Activated CD8-positive, alpha-beta memory T cell treated with anti-CD3 and anti-CD28 coated beads for 36 hours (primary cell): ENCODE results near the gene DNTT. TPM values are rescaled to one million over a fixed set of nuclear protein-coding genes. Genes with fewer than 3 reads are reported as not detected.
"Not testable (repeated sequence)": the region's sequence is repeated elsewhere in the genome, so short reads cannot be mapped to it uniquely, and the experiment has no call there.

Experiments used
- CTCF ChIA-PET: fragments of 350-600 bp; sonication (Branson Sonifier 250); formaldehyde crosslinking; loops from one replicate; lab custom pipeline; 2021; ENCODE audit warnings: antibody characterized with exemption; lab: Charles Lee
- POLR2A ChIA-PET: fragments of 350-600 bp; sonication (Branson Sonifier 250); formaldehyde crosslinking; loops from one replicate; lab custom pipeline; 2021; ENCODE audit warnings: antibody characterized with exemption; lab: Charles Lee
- total RNA-seq, 2 experiments: library from RNA; stranded (reverse); gene quantifications; one replicate each; pipeline ENCODE4 v1.2.3, GENCODE V29; 2021

DNTT gene
- total RNA-seq, 2 experiments from 2014 or later, result not detected

DNA sequence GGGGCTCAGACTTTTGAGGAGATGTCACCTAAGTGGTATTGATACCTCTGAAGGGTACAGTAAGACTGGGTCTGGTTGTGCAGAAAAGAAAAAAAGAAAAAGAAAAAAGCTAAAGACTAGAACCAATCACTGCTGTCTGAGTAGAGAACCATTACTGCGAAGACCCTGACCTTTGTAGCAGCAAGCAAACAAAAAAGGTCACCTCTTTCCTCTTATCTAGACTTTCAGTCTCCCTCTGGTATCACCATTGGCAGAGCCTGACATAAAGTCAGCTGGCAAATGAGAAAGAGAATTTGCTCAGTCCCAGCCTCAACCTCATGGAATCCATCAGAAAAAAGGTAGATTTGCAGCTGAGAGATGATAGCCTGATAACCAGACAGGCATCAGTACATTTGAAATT, 2.6 kb upstream of the DNTT start:
- CTCF ChIA-PET, result interaction anchor here (0.6 kb wide), 1 partner anchor 550 kb away, joined by 3 read pairs; no protein-coding TSS in a partner anchor
- POLR2A ChIA-PET, result no interaction called here

DNA sequence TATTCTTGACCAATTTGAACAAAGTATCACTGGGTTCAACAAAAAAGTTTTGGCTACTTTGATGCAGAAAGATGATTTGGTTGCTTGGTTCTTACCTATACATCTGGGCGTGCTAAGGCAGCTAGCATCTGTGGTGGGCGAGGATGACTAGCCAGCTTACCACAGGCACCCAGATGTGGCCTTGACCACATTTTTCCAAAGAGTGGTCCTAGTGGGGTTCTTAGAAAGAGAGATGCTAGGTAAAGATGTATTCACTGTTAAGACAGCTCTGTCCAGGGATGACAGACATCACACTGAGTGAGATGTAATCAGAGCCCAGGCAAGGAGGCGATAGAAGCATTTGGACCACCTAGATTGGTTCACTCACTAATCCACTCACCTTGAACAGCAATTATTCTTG, 785 bp downstream of the DNTT start:
- CTCF ChIA-PET, result no interaction called here
- POLR2A ChIA-PET, result no interaction called here

- POLR2A ChIA-PET, result no interaction called here
- CTCF ChIA-PET, result no interaction called here
Measured at GRCh38 chr10:96306516-96306915, 2.3 kb downstream of the DNTT start.

DNA sequence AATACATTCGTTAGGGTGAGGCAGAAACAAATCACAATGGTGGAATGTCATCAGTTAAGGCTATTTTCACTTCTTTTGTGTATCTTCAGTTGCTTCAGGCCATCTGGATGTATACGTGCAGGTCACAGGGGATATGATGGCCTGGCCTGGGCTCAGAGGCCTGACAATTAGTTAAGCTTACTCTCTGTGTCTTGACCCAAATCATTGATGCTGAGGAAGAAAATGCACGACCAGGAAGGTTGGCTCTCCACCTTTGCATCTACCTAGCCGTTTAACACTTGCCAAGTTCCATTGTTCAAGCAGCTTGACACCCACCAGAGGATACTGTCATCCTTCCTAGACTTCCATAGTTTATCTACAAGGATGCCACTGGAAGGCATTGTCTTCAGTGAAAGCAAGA, 4.6 kb downstream of the DNTT start:
- CTCF ChIA-PET, POLR2A ChIA-PET: not testable (repeated sequence)

DNA sequence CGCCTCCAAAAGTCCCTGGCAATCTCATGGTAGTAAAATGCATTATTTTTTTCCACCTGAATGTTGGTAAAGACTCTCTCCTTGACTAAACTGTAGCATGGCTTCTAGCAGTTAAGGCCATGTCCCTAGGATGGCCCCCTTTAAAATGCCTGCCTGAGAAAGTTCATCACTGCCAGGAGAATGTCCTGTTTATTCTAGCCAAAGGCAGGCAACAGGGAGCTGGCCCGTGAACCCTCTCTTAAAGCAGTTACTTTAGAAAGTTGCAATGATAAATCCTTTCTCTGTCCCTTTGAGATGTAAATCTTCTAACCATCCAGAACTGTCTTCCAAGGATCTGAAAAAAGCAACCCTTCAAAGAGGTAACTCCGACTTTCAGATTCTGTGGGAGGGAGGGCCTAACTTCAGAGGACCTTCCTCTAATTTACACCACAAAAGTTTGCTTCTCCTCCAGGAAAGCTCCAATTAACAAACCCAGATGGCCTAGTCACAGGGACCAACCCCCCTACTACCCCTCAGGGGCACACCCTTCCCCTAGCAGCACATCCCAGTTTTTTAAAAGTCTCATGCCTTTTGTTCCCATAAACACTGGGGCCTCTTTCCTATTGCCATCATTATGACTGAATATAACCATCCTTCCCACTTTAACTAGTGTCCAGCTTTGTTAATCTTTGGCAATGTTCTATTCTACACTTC, 5.5 kb downstream of the DNTT start:
- CTCF ChIA-PET, result no interaction called here
- POLR2A ChIA-PET, result no interaction called here

GRCh38 chr10:96310321-96310669, 6.1 kb downstream of the DNTT start:
- ChIA-PET POLR2A (no interaction called here), CTCF (no interaction called here)

DNA sequence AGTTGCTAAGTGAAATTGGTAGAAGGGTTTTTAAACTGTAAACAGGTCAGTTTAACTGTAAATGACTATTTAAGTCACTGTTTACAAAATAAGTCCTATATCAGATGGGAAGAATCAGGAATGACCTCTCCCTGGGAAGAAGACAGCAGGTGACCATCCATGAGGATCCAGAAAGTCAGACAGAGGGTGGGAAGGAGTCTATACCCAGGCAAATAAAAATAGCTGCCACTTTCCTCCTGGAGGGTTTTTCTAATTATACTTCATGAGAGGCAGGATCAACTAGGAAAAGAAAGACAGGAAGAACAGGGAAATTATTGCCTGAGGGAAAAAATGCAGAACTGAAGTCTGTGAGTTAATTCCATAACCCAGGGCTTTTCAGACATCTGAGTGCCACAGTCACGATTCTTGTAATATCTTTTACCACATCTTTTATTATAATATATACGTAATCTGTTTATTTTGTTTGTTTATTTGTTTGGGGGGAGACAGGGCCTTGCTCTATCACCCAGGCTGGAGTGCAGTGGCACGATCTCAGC, 7.0 kb downstream of the DNTT start:
- ChIA-PET POLR2A (no interaction called here), CTCF (interaction anchor here (0.6 kb wide), 1 partner anchor 1528 kb away, joined by 3 read pairs; no protein-coding TSS in a partner anchor)

- CTCF ChIA-PET, result no interaction called here
- POLR2A ChIA-PET, result no interaction called here
Measured at GRCh38 chr10:96313344-96313743, 9.1 kb downstream of the DNTT start.

GRCh38 chr10:96317067-96317833, 13.0 kb downstream of the DNTT start:
- POLR2A ChIA-PET, result no interaction called here
- CTCF ChIA-PET, result no interaction called here

- POLR2A ChIA-PET, result no interaction called here
- CTCF ChIA-PET, result interaction anchor here (0.7 to 1.1 kb wide), 2 partner anchors 10 to 260 kb away, joined by 3 read pairs; no protein-coding TSS in a partner anchor
Measured at GRCh38 chr10:96319754-96320474, 15.7 kb downstream of the DNTT start.

- CTCF ChIA-PET, result interaction anchor here (1.0 to 1.2 kb wide), 2 partner anchors 13 to 92 kb away, joined by 3 read pairs; no protein-coding TSS in a partner anchor
- POLR2A ChIA-PET, result no interaction called here
Measured at GRCh38 chr10:96321822-96322221, 17.6 kb downstream of the DNTT start.

DNA sequence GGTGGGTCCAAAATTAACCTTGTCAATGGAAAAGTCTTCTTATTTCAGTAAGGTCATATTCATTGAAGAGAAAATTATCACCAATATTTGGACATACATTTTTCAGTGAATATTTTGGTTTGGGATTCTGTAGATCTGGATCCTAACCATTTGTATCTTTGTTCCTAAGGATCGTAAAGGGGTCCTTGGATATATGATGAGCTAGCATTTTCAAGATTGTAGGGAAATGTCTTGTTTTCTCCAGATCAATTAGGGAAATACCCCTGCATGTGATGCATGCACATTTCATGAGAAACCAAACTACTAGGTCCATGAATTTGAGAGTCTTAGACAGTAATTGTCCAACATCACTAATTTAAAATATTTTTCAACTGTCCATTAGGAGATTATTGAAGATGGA, 18.0 kb downstream of the DNTT start:
- ChIA-PET POLR2A (no interaction called here), CTCF (interaction anchor here (1.0 to 1.2 kb wide), 2 partner anchors 12 to 93 kb away, joined by 3 read pairs; no protein-coding TSS in a partner anchor)

GRCh38 chr10:96324447-96324846, 20.2 kb downstream of the DNTT start:
- CTCF ChIA-PET, result no interaction called here
- POLR2A ChIA-PET, result no interaction called here

GRCh38 chr10:96325719-96326373, 21.6 kb downstream of the DNTT start:
- ChIA-PET CTCF (no interaction called here), POLR2A (no interaction called here)

DNA sequence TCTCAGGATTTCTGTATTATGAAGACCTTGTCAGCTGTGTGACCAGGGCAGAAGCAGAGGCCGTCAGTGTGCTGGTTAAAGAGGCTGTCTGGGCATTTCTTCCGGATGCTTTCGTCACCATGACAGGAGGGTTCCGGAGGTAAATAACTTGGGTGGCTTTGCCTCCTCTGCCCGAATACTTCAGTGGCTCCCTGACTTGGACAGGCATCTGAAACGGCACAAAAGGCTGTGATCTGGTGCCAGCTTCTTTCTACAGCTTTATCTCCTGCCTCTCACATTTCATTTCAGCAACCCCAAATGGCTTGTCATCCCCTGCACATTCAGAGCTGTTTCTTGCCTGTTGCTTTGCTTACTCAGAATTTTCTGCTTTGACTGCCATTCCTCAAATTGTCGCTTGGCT, 23.2 kb downstream of the DNTT start:
- CTCF ChIA-PET, result interaction anchor here (1.4 kb wide), 1 partner anchor 50 kb away, joined by 3 read pairs; no protein-coding TSS in a partner anchor

DNA sequence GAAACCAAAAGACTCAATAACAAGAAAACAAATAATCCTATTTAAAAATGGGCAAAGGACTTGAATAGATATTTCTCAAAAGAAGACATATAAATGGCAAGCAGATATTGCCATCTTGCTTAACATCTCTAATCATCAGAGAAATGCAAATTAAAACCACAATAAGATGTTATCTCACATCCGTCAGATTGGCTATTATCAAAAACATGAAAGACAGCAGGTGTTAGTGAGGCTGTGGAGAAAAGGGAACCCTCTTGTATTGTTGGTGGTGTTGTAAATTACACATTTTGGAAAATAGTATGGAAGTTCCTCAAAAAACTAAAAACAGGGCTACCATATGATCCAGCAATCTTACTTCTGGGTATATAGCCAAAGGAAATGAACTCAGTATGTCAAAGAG, 28.9 kb downstream of the DNTT start:
- ChIA-PET CTCF (no interaction called here), POLR2A (no interaction called here)

More for the DNA sequence above, 23.2 kb downstream of the DNTT start:
- POLR2A ChIA-PET, result no interaction called here

- CTCF ChIA-PET, result interaction anchor here (0.8 to 1.1 kb wide), 2 partner anchors 12 to 13 kb away, joined by 3 read pairs; no protein-coding TSS in a partner anchor
- POLR2A ChIA-PET, result no interaction called here
Measured at GRCh38 chr10:96334616-96335526, 30.6 kb downstream of the DNTT start.

DNA sequence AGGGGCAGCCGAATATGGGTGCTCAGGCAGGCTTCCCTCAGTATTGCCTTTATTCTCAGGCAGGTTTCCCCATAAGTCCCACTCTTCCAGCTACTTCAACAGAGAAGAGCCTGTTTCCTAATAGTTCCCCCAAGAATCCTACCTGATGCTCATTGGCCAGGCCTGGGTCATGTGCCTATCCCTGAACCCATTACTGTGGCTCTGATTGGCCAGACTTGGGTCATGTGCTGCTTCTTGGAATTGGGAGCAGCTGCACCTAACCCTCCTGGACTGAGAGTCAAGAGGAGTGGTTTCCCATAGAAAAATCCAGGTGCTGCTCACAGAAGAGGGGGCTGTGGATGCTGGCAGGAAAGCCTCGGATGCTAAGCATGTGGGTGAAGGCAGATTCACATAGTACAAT, 32.9 kb downstream of the DNTT start:
- ChIA-PET CTCF (interaction anchor here (0.6 to 1.1 kb wide), 3 partner anchors 34 to 321 kb away, joined by 3 to 5 read pairs (median 3); no protein-coding TSS in a partner anchor), POLR2A (interaction anchor here (0.6 kb wide), 1 partner anchor 160 kb away, joined by 3 read pairs; no protein-coding TSS in a partner anchor)
